HG03558 (cell line): Measurements from ENCODE around the gene KCNIP1.
"Not testable (repeated sequence)": the region's sequence is repeated elsewhere in the genome, so short reads cannot be mapped to it uniquely, and the experiment has no call there.

ENCODE experiments used
- ATAC-seq: cut with Tn5 transposase; IDR thresholded peaks from one replicate; pipeline ENCODE4 v1.9.1; 2021; ENCODE audit warnings: moderate number of reproducible peaks; ENCODE audit not compliant: unreplicated experiment; ENCODE audit errors: extremely low read depth

Gene KCNIP1

DNA sequence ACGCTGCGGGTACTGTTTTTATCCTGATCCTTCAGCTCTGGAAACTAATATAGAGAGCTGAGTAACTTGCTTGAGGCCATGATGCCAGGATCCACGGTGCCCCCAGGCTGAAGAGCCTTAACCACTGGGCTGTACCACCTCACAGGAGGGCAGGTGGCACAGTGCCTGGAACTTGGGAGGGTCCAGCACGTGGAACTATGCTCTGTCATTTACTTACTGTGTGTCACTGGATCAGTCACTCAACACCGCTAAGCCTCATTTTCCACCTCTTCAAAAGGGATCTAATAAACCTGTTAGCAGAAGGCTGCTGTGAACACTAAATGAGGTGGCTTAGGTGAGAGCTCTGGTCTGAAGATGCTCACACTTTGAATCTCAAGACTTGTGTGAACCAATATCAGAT lies 29.6 kb downstream of the KCNIP1 start:
- ATAC-seq: no peak

DNA sequence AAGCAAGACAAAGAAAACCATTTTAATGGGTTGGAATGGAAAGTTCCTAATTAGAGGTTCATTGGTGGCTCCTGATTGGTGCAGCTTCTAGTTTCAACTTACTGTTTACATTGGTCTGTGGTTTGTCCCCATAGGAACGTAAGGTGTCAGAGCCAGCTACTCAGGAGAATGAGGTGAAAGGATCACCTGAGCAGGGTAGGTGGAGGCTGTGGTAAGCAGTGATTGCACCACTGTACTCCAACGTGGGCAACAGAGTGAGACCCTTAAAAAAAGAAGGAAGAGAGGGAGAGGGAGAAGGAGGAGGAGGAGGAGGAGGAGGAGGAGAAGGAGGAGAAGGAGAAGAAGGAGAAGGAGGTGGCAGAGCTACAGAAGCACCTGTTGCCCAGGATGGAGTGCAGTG lies 30.4 kb downstream of the KCNIP1 start:
- ATAC-seq: no peak

DNA sequence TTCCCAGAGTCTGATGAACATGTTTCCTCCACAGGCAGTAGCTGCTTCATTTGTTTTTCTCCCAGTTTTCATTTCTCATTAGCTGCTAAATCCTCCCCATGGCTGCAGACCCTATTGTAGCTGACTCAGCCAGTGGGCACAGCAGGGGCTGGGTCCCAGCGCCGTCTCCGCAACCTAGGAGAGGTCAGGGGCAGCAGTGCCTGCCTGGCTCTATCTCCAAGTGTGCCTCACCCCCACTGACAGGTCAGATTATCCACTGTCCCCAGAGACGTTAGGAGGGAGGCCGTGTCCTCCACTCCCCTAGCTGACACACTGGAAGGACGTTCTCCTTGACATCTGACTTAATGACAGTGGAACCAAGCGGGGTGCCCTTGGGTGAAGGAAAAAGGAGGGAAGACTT lies 31.1 kb downstream of the KCNIP1 start:
- ATAC-seq: no peak

DNA sequence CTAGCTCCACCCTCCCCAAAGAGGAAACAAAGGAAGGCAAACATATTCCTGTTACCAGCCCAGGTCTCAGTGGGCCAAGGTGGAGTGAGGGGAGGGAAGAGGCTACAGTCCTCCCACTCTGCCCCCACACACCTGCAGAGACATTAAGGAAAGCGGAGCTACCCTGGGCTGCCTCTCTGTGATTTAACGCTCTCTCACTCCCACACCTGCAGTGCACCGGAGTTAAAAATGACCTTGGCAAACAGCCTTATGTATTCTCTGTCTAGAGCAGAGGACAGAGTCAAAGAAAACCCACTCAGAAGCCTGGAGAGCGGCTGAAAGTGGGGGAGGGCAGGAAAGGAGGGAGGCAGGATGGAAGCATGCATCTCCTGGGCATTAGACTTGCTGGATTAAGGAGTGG lies 32.7 kb downstream of the KCNIP1 start:
- ATAC-seq: no peak

DNA sequence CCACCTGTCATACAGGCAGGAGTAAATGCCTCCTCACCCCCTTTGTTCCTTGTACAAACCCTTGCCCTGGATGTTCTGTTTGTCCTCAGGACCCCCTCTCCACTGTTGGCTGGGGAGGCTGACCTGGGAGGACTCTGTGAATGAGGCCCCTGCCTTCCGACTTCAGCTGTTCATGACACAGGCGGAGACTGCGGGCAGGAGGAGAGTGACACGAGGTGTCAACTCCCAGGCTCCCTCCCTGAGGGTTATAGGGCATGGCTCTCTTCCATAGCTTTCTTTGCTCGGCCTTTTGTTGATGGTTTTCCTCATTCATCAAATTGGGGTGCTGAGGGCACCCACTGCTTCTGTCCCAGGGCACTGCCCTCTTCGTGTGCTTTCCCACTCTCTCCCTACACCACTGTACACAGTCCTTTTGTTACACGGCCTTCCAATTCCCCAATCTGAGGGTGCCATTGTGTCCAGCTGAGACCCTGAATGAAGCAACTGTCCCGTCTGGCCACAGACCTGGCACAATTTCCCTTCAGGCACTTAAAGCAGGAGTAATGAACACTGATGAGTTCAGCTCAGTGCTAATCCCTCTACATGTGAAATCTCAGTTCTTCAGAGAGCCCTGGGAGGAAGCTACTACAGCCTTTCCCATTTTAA lies 33.8 kb downstream of the KCNIP1 start:
- no peak for ATAC-seq

DNA sequence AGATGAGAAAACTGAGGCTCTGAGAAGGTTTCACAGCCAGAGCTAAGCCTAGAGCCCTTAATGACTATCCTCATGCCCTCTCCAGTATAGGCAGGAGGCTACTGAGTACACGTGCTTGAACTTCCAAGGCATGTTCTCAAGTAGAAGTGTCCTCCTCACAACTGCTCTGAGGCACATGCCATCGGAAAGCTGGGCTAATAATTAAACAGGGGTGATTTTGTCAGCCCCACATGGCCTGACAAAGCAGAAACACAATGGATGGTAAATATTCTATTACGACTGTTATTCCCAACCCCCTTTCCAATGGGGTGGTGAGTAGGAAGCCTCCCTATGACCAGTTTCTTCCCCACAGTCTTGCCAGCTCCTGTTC lies 34.3 kb downstream of the KCNIP1 start:
- no peak for ATAC-seq

DNA sequence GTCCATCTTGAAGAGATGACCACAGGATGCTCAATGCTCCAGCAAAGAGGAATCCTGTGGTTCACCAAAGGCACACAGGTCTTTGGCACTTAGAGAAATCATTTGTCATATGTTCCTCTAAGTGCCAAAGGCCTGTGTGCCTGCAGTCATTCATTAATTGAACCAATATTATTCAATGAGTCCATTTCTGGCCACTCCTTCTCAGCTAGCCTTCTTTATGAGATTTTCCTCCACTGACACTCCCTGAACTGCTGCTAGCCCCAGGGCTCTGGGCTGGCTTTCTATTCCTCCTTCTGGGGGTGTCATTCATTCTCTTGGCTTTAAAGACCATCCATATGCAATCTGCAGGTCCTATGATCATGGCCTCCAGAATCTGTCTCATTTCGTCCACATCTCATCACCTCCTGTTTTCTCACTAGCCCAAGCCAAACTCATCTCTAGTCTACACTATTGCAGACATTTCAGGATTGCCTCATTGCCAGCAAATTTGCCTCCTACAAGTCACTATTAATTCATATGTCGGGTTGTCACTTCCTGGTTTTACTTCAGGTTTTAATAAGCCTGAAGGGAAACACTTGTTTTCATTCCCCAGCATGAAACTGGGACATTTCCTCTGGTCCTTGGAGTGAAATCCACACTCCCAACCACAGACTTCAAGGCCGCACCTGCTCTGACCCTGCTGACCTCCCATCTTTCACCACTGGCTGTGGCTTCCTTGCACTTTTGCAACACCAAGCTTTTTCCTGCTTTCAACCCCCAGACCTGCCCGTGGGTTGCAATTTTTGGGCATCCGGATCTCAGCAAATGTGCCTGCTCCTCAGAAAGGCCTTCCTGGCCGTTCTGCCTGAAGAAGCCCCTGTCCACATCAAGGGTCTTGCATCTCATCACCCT lies 35.1 kb downstream of the KCNIP1 start:
- ATAC-seq: no peak

DNA sequence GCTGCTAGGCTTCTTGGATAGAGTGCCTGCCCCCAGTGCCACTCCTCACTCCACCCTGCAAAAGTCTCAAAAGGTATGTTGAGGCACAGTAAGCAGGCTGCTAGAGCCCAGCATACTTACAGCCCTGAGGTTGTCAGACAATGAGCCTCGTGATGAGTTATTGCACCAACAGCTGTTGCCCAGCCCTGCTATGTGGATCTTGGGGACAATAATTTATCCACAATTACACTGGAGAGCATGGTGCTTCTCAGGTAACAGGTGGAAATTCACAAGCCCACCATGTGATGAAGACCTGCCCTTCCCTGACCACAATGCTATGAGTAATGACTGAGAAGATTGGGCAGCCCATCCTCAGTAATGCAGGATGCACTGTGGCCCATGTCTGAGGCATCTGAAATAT lies 36.5 kb downstream of the KCNIP1 start:
- no peak for ATAC-seq

DNA sequence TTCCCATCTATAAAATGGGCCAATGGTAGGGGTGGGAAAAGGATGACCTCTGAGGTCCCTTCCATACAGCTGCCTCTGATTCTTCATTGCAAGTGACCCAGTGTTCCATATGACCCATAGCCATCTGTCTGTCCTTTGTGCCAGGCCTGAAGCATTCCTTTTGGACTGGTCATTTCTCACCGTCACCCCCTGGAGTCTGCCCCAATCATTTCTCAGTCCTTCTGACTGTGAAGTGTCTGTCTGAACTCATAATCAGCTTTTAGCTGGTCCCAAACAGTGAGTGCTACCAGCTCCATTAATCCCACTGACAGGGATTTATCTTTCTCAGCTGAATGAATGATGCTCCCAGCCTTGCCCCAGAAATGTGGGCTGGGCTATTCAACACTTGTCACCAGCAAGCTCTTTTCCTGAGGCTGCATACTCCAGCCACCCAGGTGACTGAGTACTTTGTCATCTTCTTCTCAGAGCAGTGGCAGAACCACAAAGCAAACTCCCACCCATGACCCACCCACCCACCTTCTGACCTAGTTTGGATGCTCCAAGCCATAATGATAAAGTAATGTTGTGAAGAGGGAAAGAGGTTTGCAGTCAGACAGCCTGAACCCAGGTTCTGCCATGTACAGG lies 37.4 kb downstream of the KCNIP1 start:
- ATAC-seq: no peak

DNA sequence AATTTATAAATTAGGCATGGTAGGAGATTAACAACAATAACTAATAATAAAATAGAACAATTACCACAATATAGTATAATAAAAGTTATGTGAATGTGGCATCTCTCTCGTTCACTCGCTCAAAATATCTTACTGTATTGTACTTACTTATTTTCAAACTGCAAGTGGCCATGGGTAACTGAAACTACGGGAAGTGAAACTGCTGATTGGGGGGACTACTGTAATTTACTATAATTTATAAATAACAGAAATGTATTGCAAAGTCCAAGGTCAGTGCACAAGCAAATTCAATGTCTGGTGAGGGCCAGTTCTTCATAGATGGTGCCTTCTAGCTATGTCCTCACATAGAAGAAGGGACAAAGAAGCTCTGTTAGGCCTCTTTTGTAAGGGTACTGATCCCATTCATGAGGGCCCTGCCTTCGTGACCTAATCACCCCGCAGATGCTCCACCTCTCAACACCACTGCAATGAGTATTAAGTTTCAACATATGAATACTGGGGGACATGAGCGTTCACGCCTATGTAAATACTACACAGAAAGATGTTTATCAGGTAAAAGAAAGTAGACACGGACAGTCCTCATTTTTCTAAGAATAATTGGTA lies 39.0 kb downstream of the KCNIP1 start:
- ATAC-seq: no peak

DNA sequence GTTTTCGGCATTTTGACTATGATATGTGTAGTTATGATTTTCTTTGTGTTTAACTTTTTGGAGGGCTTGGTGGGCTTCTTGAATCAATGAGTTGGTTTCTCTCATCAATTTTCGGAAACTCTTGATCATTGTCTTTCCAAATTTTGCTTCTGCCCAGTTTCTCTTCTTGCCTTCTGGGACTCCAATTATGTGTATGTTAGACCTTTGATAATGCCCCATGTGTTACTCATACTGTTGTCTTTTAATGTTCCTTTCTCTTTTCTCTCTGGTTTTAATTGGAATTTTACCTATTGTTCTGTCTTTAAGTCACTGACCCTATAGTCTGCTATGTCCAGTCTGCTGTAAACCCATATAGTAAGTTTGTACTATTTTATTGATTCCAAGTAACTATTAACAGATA lies 41.5 kb downstream of the KCNIP1 start:
- ATAC-seq: no peak

DNA sequence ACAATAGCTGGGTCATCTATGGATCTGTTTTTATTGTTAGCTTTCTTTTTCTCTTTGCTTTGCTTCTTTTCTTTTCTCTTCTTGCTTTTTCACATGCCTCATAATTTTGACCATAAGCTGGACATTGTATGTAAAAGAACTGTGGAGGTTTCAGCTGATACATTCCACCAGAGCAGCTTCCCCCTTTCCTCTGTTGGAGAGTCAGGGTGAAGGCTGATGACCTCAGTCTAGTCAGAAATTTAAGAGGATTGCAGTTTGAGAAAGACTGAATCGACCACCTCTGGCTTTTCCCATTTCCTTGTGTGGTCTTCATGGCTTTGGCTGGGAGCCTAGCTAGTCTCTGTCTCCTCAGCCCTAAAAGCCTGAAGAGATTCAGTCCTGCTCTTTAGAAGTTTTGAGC lies 42.0 kb downstream of the KCNIP1 start:
- no peak for ATAC-seq

DNA sequence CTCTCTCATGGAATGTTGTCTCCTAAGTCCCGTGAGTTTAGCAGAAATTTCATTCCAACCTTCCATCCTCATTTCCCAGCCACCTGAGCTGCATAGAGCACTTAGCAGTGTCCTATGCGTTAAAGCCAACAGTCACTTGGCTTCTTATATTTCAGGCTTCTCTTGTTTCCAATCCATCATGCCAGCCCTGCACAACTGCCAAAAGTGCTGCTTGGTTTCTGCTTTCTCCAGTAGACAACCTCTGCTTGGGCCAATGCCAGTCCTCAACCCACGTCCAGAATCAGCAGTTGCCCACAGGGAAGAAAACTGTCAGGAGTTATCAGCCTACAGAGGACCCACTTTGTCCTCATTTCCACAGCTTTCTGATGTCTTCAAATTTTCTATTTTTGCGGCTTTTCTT lies 42.5 kb downstream of the KCNIP1 start:
- no peak for ATAC-seq

DNA sequence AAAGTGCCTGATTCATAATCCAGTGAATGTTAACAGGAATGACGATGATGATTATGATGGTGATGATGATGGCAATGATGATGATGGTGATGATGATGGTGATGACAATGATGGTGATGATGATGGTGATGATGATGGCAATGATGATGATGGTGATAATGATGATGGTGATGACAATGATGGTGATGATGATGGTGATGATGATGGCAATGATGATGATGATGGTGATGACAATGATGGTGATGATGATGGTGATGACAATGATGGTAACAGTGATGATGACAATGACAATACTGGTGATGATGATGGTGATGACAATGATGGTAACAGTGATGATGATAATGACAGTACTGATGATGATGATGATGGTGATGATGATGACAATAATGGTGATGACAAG lies 46.6 kb downstream of the KCNIP1 start:
- ATAC-seq: not testable (repeated sequence)

DNA sequence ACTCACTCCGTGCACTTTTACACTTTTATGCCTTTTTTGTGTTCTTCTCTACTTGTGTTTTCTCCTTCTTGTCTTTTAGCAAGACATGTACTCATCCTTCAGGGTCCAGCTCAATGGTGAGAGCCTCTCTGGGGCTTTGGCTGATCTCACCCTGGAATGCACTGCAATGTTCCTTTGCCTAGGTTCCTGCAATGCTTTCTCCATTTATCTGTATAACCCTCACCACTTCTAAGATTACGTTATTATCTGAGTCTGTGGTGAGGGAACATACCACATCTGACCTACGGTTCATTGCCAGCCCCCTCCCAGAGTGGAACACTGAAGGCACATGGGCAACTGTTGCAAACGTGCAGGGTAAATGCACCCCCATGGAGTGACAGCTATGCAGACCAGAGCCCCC lies 47.3 kb downstream of the KCNIP1 start:
- no peak for ATAC-seq

DNA sequence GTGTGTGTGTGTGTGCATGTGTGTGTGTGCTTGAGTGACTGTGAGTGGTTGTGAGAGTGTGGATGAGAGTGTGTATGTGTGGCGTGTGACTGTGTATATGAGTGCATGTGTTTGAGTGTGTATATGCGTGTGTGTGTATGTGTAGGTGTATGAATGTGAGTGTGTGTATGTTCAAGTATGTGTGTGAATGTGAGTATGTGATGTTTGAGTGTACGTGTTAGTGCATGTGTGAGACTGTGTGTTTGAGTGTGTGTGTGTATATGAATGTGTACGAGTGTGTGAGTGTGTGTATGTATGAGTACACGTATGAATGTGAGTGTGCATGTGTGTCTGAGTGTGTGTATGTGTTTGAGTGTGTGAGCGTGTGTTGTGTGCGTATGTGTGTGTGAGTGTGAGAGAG lies 47.8 kb downstream of the KCNIP1 start:
- ATAC-seq: no peak

DNA sequence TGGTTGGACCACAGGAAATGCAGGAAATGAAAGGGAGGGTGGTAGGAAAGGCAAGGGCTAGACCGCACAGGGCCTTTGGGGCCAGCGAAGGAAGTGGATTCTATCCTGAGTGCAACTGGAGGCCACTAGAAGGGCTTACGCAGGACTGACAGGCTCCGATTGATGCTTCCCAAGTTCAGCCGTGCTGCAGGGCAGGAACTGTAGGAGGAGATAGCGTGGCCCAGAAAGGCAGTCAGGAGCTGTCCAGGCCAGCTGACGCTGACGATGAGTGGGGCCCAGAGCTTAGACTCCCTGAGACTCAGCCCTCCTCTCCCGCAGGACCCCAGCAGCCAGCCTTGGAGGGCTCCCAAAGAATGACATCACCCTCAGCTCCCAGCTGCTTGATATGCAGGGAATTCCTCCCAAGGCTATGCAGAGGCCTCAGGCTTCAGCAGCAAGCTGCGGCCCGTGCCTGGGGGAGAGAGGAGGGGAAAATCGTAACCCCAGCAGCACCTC lies 48.8 kb downstream of the KCNIP1 start:
- no peak for ATAC-seq

DNA sequence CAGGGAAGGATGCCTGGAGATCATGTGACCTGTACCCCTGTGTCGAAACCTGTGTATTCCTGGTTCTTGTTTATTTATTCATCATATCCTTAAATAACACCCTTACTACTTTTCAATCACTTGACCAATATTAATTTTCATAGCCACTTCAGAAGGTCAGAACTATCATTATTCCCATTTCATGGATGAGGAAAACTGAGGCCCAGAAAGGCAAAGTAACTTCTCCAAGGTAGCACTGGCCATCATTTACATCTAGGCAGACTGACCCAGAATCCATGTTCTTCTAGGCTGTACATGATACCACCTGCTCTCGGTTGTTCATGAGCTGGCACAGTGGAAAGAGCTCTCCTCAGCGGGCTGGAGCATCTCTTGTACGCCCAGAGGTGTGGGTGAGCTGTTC lies 49.4 kb downstream of the KCNIP1 start:
- no peak for ATAC-seq

DNA sequence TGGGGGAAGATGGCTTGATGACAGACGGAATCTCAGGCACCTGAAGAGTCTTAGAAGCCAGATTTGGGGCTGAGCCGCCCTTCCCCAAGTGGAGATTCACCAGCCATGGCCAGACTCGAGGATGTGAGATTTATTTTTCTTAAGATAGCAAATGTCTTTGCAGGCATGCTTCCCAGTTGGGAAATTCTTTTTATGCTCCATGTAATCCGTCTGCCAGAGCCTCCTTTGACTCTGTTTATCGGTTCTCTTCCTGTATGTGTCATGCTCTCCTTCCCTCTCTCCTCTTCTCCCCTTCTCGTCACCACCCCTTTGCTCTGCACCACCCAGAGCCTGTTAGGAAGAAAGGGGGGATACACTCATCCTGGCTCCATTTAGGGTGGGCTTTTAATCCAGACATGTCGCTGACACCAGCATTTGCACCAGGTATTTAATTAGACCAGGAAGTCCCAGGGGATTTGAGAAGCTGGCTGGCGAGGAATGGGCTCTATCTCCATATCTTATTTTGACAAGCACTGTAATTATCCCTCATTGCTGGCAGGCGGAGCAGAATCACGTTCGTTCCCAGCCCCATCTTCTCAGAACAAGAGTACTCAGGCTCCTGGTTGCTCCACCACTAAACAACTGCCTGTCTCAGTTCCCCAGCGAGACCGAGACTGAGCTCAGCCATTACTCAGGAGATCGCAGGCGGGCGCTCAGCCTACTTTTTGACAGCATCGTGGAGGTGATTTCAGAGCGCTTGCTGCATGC lies 50.9 kb downstream of the KCNIP1 start:
- no peak for ATAC-seq

DNA sequence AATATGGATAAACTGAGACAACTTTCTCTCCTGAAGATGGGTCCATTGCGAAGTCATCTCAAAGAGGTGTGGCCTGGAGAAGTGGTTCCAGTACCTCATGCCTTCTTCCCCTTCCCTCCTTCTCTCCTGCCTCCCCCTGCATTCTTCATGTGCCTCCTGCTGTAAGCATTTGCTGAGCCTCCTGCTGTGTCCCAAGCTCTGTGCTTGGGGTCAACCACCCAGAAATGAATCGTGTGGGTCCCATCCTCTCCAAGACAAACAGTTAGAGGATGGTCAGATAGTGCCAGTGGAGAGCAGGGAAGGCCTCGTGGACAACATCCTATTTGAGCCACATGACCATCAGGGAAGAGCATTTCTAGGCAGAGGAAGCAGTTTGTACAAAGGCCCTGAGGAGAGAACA lies 53.5 kb downstream of the KCNIP1 start:
- no peak for ATAC-seq
